HL-60 (cell line): ENCODE data around the gene PHF21A.

Source experiments
- DNase-seq, 2 experiments: peaks; one replicate each; pipeline ENCODE4 v3.0.0-alpha.2; 2010 to 2020; ENCODE audit warnings: low read depth in 1 of 2, low spot score in 1 of 2
- H3K27ac ChIP-seq: fragments of 250-450 bp; sonication (Bioruptor Pico); replicated peaks from 2 replicates; pipeline ENCODE4 v1.5.1; 2020; ENCODE audit warnings: mild to moderate bottlenecking, moderate library complexity
- H3K27me3 ChIP-seq: fragments of 250-450 bp; sonication (Bioruptor Pico); 2 replicates; pipeline ENCODE4 v1.5.1; 2021; ENCODE audit warnings: mild to moderate bottlenecking, moderate library complexity; ENCODE audit not compliant: insufficient read depth, poor library complexity, severe bottlenecking
- H3K4me3 ChIP-seq: replicated peaks from 2 replicates; pipeline ENCODE4 v1.5.1; 2011; ENCODE audit warnings: mild to moderate bottlenecking, control low read depth, low read length; ENCODE audit not compliant: insufficient read depth
- GABPA ChIP-seq: IDR thresholded peaks from 2 replicates; pipeline ENCODE4 v1.6.1; 2012; ENCODE audit warnings: low read depth
- POLR2AphosphoS5 ChIP-seq: IDR thresholded peaks from 2 replicates; pipeline ENCODE4 v1.6.1; 2012; ENCODE audit warnings: low read depth
- SPI1 ChIP-seq: IDR thresholded peaks from 2 replicates; pipeline ENCODE4 v1.6.1; 2012; ENCODE audit warnings: low read depth, mild to moderate bottlenecking, borderline replicate concordance
- TF ChIP-seq, protein P1 (sequence below): IDR thresholded peaks from 2 replicates; pipeline ENCODE4 v1.6.1; 2012; ENCODE audit warnings: low read depth; ENCODE audit not compliant: insufficient replicate concordance
- TF ChIP-seq, protein P2 (sequence below): IDR thresholded peaks from one replicate; pipeline ENCODE4 v1.5.1; 2011; ENCODE audit warnings: low read length, control low read depth, inconsistent platforms; ENCODE audit not compliant: insufficient read depth

The PHF21A gene

DNA sequence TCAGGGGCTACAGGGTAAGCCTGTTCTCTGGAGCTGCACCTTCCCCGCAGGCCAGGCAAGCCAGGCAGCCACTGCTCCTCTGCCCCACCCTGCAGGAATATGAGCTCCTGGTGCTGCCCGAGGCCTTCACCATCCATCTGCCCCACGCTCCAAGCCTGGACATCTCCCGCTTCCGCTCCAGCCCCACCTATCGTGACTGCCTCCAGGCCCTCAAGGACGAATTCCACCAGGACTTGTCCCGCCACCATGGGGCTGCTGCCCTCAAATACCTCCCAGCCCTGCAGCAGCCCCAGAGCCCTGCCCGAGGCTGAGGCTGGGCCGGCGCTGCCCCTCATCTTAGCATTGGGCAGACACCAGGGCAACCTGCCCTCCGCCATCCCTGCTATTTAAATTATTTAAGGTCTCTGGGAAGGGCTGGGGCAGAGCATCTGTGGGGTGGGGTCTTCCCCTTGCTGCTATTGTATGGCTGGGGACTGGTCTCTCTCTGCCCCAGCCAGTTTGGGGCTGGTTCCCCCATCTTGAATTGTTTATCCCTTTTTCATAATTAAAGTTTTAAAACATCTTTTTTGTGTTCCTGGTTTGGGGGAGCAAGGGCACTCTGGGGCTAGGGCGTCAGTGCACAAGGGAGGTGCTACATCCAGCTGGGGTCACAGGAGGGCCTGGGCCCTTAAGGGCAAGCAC lies 192.6 kb downstream of the PHF21A start:
- no peak for DNase-seq
- no peak overlapping the region for H3K4me3 ChIP-seq
- H3K27ac ChIP-seq: no peak overlapping the region
- H3K27me3 ChIP-seq: peaks cover 8% of the 10 kb centered on the region
- TF ChIP-seq GABPA (no peak), POLR2AphosphoS5 (no peak), SPI1 (no peak)
- TF ChIP-seq, protein P1, sequence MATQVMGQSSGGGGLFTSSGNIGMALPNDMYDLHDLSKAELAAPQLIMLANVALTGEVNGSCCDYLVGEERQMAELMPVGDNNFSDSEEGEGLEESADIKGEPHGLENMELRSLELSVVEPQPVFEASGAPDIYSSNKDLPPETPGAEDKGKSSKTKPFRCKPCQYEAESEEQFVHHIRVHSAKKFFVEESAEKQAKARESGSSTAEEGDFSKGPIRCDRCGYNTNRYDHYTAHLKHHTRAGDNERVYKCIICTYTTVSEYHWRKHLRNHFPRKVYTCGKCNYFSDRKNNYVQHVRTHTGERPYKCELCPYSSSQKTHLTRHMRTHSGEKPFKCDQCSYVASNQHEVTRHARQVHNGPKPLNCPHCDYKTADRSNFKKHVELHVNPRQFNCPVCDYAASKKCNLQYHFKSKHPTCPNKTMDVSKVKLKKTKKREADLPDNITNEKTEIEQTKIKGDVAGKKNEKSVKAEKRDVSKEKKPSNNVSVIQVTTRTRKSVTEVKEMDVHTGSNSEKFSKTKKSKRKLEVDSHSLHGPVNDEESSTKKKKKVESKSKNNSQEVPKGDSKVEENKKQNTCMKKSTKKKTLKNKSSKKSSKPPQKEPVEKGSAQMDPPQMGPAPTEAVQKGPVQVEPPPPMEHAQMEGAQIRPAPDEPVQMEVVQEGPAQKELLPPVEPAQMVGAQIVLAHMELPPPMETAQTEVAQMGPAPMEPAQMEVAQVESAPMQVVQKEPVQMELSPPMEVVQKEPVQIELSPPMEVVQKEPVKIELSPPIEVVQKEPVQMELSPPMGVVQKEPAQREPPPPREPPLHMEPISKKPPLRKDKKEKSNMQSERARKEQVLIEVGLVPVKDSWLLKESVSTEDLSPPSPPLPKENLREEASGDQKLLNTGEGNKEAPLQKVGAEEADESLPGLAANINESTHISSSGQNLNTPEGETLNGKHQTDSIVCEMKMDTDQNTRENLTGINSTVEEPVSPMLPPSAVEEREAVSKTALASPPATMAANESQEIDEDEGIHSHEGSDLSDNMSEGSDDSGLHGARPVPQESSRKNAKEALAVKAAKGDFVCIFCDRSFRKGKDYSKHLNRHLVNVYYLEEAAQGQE: no peak
- TF ChIP-seq, protein P2, sequence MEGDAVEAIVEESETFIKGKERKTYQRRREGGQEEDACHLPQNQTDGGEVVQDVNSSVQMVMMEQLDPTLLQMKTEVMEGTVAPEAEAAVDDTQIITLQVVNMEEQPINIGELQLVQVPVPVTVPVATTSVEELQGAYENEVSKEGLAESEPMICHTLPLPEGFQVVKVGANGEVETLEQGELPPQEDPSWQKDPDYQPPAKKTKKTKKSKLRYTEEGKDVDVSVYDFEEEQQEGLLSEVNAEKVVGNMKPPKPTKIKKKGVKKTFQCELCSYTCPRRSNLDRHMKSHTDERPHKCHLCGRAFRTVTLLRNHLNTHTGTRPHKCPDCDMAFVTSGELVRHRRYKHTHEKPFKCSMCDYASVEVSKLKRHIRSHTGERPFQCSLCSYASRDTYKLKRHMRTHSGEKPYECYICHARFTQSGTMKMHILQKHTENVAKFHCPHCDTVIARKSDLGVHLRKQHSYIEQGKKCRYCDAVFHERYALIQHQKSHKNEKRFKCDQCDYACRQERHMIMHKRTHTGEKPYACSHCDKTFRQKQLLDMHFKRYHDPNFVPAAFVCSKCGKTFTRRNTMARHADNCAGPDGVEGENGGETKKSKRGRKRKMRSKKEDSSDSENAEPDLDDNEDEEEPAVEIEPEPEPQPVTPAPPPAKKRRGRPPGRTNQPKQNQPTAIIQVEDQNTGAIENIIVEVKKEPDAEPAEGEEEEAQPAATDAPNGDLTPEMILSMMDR: no peak

- H3K27me3 ChIP-seq: peaks cover 14% of the 10 kb centered on the region
- no peak overlapping the region for H3K4me3 ChIP-seq
- TF ChIP-seq POLR2AphosphoS5: no peak
- TF ChIP-seq GABPA: no peak
- no peak overlapping the region for H3K27ac ChIP-seq
- no peak for DNase-seq
These were observed 193.4 kb downstream of the PHF21A start for GRCh38 chr11:45927684-45928413.

DNA sequence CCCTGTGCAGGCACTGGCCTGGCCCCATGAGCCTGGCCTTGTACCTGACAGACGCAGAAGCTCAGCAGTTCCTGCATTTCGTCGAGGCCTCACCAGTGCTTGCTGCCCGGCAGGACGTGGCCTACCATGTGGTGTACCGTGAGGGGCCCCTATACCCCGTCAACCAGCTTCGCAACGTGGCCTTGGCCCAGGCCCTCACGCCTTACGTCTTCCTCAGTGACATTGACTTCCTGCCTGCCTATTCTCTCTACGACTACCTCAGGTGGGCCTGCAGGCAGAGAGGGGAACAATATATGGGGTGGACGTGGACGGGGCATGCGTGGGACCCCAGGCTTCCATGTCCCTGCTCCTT lies 193.9 kb downstream of the PHF21A start:
- TF ChIP-seq SPI1: no peak
- TF ChIP-seq GABPA: no peak
- TF ChIP-seq, protein P2: no peak
- TF ChIP-seq POLR2AphosphoS5: no peak
- TF ChIP-seq, protein P1: no peak
- Histone ChIP-seq H3K27me3 (peaks cover 15% of the 10 kb centered on the region), H3K4me3 (no peak overlapping the region), H3K27ac (no peak overlapping the region)
- no peak for DNase-seq

DNA sequence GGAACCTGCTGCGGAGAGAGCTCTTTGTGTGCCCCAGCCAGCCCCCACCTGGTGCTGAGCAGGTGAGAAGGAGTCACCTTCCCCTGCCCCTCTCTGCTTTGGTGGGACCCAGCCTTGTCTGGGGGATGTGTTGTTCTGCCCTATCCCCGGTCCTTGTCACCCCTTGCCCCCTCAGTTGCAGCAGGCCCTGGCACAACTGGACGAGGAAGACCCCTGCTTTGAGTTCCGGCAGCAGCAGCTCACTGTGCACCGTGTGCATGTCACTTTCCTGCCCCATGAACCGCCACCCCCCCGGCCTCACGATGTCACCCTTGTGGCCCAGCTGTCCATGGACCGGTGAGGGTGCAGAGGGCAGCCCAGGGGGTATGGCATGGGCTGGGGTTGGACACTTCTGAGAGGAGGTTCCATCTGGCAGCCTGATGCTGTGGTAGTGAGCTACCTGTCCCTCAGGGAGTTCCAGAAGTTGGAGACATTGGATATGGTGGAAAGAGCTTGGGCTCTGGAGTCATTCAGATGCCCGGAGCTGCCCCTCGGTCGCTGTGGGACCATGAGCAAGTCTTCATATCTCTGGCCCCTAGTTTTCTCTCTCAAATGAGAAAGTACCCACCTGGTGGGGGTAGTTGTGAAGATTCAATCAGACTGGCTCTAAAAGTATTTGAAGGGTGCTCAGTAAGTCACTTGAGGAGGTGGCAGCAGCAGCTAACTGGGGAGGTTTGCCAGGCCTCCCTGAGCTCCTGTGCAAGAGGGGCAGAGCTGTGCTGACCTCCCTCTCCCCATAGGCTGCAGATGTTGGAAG lies 194.5 kb downstream of the PHF21A start:
- Histone ChIP-seq H3K27me3 (peaks cover 18% of the 10 kb centered on the region), H3K27ac (no peak overlapping the region), H3K4me3 (no peak overlapping the region)
- no peak for DNase-seq
- TF ChIP-seq GABPA (no peak), POLR2AphosphoS5 (no peak), SPI1 (no peak)
- TF ChIP-seq, protein P2: no peak
- TF ChIP-seq, protein P1: no peak
